Measurements from ENCODE around the gene SNRPA.

The SNRPA gene

GRCh38 chr19:40709817-40710216 lies 41.2 kb upstream of the SNRPA start:
- Histone ChIP-seq H3K36me3 (ENCODE audit: control insufficient read depth in 2 of 2, insufficient read depth in 1 of 2, low read length in 2 of 2) (peaks cover 70 to 90% of the 10 kb centered on the region in 2 experiments), H3K9me3 (ENCODE audit: control insufficient read depth, insufficient read depth, low read depth, low read length) (no peaks in the 10 kb centered on the region), H3K4me1 (ENCODE audit: control insufficient read depth, insufficient read depth, low read length) (peaks cover 6% of the 10 kb centered on the region), H3K27ac (ENCODE audit: extremely low read depth, low read depth, low read length) (no peak overlapping the region), H3K4me3 (ENCODE audit: low read depth, low read length) (no peak overlapping the region)
- TF ChIP-seq HOXC10 (CRISPR knock-in tag; IDR thresholded peaks at IDR 0.05) (no peak), ZNF518A (tag by site-specific recombination; conservative IDR thresholded peaks at IDR 0.05; ENCODE audit: low read depth) (no peak), ZNF548 (tag by site-specific recombination; IDR thresholded peaks at IDR 0.05) (no peak), ZNF768 (tag by site-specific recombination; IDR thresholded peaks at IDR 0.05) (peak; percentile 80), MYNN (tag by site-specific recombination; IDR thresholded peaks at IDR 0.05; ENCODE audit: borderline replicate concordance) (no peak), ZNF280D (tag by site-specific recombination; IDR thresholded peaks at IDR 0.05) (no peak), ZNF510 (tag by site-specific recombination; IDR thresholded peaks at IDR 0.05; ENCODE audit: insufficient replicate concordance) (no peak), ZFP37 (tag by site-specific recombination; IDR thresholded peaks at IDR 0.05) (no peak)
- ChIA-PET CTCF (interaction anchor here (0.6 to 1.8 kb wide), 3 partner anchors 46 to 222 kb away, joined by 4 to 5 read pairs (median 4); partner anchors contain the start of gene MIA), POLR2A (interaction anchor here (0.6 kb wide), 1 partner anchor 41 kb away, joined by 3 read pairs; the partner anchor contains the start of genes ACTMAP and SNRPA)

GRCh38 chr19:40713939-40714338 lies 37.1 kb upstream of the SNRPA start:
- Histone ChIP-seq H3K9me3 (ENCODE audit: control insufficient read depth, insufficient read depth, low read depth, low read length) (no peaks in the 10 kb centered on the region), H3K27ac (ENCODE audit: extremely low read depth, low read depth, low read length) (0 out of 2 replicates have a peak overlapping the region, but pooled peaks have one; percentile 86), H3K36me3 (ENCODE audit: control insufficient read depth in 2 of 2, insufficient read depth in 1 of 2, low read length in 2 of 2) (peaks cover 36 to 49% of the 10 kb centered on the region in 2 experiments), H3K4me1 (ENCODE audit: control insufficient read depth, insufficient read depth, low read length) (peaks cover 38% of the 10 kb centered on the region), H3K4me3 (ENCODE audit: low read depth, low read length) (no peak overlapping the region)
- CTCF ChIA-PET: interaction anchor here (0.6 to 1.0 kb wide), 2 partner anchors 93 to 344 kb away, joined by 3 to 4 read pairs; no protein-coding TSS in a partner anchor
- POLR2A ChIA-PET: interaction anchor here (0.6 to 0.7 kb wide), 3 partner anchors 66 to 90 kb away, joined by 3 to 9 read pairs (median 5); no protein-coding TSS in a partner anchor
- TF ChIP-seq ZNF654 (tag by site-specific recombination; IDR thresholded peaks at IDR 0.05; ENCODE audit: low read depth) (no peak), ZNF530 (tag by site-specific recombination; IDR thresholded peaks at IDR 0.05; ENCODE audit: low read depth) (no peak), IKZF3 (tag by site-specific recombination; IDR thresholded peaks at IDR 0.05) (no peak), ZBTB8A (tag by site-specific recombination; IDR thresholded peaks at IDR 0.05) (no peak), ZNF768 (tag by site-specific recombination; IDR thresholded peaks at IDR 0.05) (no peak), ZNF146 (tag by site-specific recombination; IDR thresholded peaks at IDR 0.05) (no peak), WT1 (tag by site-specific recombination; IDR thresholded peaks at IDR 0.05) (no peak), ZNF488 (tag by site-specific recombination; IDR thresholded peaks at IDR 0.05) (no peak), ZNF580 (tag by site-specific recombination; IDR thresholded peaks at IDR 0.05) (no peak), ZNF791 (tag by site-specific recombination; IDR thresholded peaks at IDR 0.05) (no peak), ZFP3 (tag by site-specific recombination; IDR thresholded peaks at IDR 0.05; ENCODE audit: low read depth) (no peak), ZNF660 (tag by site-specific recombination; IDR thresholded peaks at IDR 0.05) (no peak), ZNF23 (tag by site-specific recombination; IDR thresholded peaks at IDR 0.05; ENCODE audit: borderline replicate concordance) (no peak), GFI1B (tag by site-specific recombination; IDR thresholded peaks at IDR 0.05) (no peak)
